Tibial nerve (tissue), 4 donors: ENCODE data around the gene IQCC.

Source experiments
- CTCF ChIP-seq, 5 experiments: fragments of 200-600 bp in 3 of 5; fragments of 450-650 bp in 2 of 5; sonication (generic) in 3 of 5; IDR thresholded peaks; one replicate each; pipeline ENCODE4 v1.5.1; 2016 to 2019; ENCODE audit warnings: antibody characterized with exemption in 5 of 5, mild to moderate bottlenecking in 3 of 5, moderate library complexity in 2 of 5
- EP300 ChIP-seq, 2 donors: sonication (generic); formaldehyde crosslinking; IDR thresholded peaks; one replicate each; pipeline ENCODE4 v1.6.1; 2017; ENCODE audit warnings: antibody characterized with exemption in 2 of 2, mild to moderate bottlenecking in 1 of 2
- POLR2A ChIP-seq, 2 donors: fragments of 450-650 bp; IDR thresholded peaks; one replicate each; pipeline ENCODE4 v1.6.1; 2017; ENCODE audit warnings: antibody characterized with exemption in 2 of 2, mild to moderate bottlenecking in 2 of 2, moderate library complexity in 2 of 2

GRCh38 chr1:32219022-32219421 is 13.6 kb downstream of the IQCC start:
- TF ChIP-seq POLR2A (IDR thresholded peaks at IDR 0.05): no peak
- no peak for TF ChIP-seq CTCF (IDR thresholded peaks at IDR 0.05)
- TF ChIP-seq EP300 (IDR thresholded peaks at IDR 0.05): no peak
